HG03558 (cell line): ENCODE data around the gene SLC35F2.
"Not testable (repeated sequence)": the region's sequence is repeated elsewhere in the genome, so short reads cannot be mapped to it uniquely, and the experiment has no call there.

Experiments
- ATAC-seq: cut with Tn5 transposase; IDR thresholded peaks from one replicate; pipeline ENCODE4 v1.9.1; 2021; ENCODE audit warnings: moderate number of reproducible peaks; ENCODE audit not compliant: unreplicated experiment; ENCODE audit errors: extremely low read depth

The SLC35F2 gene

GRCh38 chr11:107792049-107792443 lies 66.5 kb downstream of the SLC35F2 start:
- ATAC-seq: no peak

- no peak for ATAC-seq
These were observed 67.1 kb downstream of the SLC35F2 start for GRCh38 chr11:107791343-107792048.

DNA sequence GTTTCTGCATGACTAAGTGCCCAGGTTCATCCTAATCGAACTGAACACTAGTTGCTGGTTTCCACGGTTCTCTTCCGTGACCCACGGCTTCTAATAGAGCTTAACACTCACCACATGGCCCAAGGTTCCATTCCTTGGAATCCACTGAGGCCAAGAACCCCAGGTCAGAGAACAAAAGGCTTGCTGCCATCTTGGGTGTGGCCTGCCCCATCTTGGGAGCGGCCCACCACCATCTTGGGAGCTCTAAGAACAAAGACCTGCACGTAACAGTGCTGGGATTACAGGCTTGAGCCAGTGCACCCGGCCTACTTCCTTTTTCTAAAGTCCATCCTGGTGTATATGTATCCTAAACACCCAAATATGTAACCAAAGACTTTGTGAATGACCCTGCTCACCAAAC lies 68.8 kb downstream of the SLC35F2 start:
- no peak for ATAC-seq

GRCh38 chr11:107787733-107788132 lies 70.9 kb downstream of the SLC35F2 start:
- no peak for ATAC-seq

DNA sequence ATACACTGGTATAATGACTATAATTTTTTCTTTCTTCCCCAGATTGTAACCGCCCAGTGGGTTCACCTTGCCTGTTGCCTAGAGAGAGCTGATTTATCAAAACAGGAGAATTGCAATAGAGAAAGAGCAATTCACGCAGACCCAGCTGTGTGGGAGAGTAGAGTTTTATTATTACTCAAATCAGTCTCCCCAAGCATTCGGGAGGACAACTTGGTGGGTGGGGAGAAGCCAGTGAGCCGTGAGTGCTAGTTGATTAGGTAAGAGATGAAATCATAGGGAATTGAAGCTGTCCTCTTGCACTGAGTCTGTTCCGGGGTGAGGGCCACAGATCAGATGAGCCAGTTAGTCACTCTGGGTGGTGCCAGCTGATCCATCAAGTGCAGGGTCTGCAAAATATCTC lies 73.2 kb downstream of the SLC35F2 start:
- no peak for ATAC-seq

- no peak for ATAC-seq
These were observed 75.5 kb downstream of the SLC35F2 start for GRCh38 chr11:107783121-107783520.

DNA sequence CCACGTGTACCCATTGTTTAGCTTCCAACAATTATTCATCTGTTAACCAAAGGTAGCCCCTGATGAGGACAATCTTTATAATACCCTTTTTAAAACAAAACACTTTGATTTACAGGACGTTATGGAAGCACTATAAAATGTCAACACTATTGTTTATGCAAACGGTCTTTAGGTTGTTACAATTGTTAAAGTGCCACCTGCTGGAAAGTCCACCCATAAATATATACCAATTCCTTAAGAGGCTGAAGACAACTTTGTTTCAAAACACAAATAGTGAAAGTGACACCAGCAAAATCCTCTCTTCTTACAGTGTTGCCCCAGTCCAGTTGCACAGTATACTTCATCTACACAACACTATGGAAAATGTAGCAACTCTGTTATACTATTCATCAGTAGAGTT lies 77.8 kb downstream of the SLC35F2 start:
- ATAC-seq: no peak

GRCh38 chr11:107780136-107780535 lies 78.5 kb downstream of the SLC35F2 start:
- ATAC-seq: no peak

DNA sequence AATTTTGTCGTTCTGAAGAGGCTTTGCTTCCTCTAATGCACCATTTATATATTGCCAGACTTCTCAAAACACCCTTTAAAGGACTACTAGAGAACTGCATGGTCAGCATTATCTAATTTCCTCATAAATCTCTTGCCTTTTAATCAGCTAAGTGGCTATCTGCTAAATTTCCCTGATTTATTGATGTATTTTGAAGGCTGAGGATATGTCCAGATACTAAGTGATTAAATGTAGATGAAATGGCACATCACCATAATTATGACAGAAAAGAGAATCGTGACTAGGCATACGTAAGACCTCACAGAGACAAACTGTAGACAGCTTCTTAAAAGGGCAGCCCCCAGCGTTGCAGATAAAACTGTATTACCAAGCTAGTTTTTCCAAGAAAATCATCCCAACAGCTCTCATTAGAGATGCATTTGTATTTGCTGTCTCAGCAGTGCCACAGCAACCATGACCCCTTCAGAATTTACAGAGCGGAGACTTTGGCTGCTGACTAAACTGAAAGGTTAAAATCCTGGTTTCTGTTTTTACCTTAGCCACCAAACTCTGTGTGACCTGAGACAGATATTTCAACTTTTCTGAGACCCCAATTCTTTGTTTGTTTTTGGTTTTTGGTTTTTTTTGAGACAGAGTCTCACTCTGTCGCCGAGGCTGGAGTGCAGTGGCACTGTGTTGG lies 79.6 kb downstream of the SLC35F2 start:
- ATAC-seq: no peak

DNA sequence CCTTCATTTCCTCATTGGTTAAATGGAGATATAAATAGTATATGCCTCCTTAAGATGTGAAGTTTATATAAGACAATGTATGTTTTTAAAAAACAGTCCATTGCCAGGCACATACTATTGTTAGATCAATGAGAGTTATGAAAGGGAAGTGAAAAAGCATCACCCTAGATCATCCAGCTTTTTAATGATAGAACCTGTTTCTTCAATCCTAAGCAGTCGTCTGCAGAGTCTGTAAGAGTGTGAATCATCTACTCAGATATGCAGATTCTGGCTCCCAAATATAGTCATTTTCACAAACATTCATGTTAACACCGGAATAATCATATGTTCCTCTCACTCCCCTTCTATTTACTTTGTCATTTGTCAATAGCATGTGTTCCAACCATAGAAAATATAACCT lies 81.5 kb downstream of the SLC35F2 start:
- peak; percentile 73 for ATAC-seq

GRCh38 chr11:107776062-107776461 lies 82.5 kb downstream of the SLC35F2 start:
- ATAC-seq: no peak

GRCh38 chr11:107770551-107770951 lies 88.0 kb downstream of the SLC35F2 start:
- no peak for ATAC-seq

DNA sequence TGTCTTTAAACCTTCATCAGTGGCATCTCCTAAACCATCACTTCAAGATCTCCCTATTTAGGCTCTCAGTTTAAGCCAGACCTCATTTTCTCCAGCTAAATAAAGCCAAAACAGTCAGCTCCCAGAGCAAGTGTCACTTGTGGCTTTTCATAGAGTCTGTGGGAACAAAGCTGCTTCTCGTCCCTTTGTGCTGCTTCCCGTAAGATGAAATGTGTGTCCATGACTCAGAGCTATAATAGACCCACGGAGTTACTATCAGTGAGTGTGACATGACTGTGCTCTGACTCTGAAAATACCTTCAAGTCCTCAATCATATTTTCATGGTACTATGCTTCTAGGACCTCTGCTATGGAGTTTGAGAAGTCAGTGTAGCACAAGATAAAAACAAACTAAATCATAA lies 89.4 kb downstream of the SLC35F2 start:
- ATAC-seq: no peak

- not testable (repeated sequence) for ATAC-seq
These were observed 99.8 kb downstream of the SLC35F2 start for GRCh38 chr11:107758719-107759355.

DNA sequence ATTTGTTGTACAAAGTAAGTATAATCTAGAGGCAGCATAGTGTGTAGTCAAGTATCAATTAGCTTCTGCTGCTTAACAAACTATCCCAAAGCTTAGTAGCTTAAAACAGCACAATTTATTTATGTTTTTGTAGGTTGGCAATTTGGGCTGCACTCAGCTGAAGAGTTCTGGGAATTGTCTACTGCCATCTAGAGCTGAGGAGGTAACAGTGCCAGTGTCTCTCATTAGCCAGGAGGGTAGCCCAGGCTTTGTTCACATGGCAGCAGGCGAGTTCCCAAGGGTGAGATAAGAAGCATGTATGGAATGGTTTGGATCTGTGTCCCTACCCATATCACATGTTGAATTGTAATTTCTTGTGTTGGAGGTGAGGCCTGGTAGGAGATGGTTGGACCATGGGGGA lies 100.9 kb downstream of the SLC35F2 start:
- ATAC-seq: no peak

DNA sequence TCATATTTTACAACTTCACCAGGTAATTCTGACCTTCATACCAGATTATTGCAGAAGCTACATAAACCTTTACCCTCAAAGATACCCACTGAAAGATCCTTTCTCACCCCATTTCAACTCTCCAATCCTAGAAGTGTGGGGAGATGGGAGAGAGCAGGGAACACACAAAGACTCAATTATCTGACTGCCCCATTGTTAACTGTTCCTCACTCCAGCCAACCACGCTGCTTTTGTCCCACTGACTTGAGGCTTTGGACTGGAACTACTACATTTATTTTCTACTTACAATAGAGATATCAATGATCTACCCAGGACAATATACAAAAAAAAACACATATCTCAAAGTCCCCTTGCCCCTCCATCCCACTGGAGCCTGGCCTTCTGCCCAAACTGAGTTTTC lies 102.0 kb downstream of the SLC35F2 start:
- no peak for ATAC-seq

DNA sequence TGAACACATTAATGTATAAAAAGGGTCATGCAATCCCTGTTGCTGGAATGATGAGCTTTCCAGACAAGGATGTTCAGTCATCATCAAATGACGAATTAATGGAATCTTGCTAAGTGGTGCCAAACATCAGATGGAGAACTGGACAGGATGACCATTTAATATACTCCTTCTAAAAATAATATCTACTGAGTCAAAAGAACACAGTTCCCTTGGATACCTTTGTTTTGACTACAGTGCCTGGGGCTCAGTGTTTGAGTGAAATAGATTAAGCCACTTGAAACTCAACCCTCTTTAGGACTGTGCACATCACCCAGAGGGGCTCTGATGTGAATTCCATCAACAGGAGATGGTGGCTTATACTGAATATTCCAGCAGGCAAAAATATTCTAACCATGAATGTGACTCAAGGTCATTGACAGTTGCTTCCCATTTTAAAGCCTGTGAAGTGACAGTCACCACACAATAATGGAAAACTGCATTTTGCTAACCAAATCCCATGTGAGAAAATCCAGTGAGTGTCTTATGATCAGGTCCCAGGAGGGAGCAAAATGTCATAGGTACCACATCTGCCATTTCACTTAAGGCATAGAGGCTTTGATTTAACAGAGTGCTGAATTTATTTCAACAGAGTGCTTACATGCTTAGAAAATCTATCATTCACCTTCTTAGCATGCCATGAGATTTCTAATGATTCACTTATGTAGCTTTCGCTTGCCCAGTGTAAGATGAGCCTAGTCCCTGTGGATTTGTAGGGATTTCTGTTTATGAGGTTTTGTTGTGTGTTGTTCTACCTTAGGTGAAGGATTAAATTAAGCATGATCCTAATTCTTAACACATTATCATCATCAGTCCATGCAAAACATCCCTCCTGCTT lies 105.4 kb downstream of the SLC35F2 start:
- no peak for ATAC-seq

- no peak for ATAC-seq
These were observed 106.1 kb downstream of the SLC35F2 start for GRCh38 chr11:107752508-107752907.

DNA sequence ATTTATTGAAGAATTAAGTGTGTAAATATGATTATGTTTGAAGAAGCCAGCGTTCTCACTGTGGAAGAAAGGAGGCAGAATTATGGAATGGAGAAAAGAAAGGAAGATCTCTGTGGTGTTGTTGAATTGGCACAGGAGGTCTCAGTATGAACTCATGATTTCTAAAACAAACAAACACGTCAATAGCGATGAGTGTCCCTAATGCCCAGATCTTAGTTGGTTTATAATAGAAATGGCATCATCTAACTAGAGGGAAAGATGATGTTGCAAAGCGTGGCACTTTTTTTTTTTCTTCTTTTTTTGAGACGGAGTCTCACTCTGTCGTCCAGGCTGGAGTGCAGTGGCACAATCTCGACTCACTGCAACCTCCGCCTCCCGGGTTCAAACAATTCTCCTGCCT lies 107.5 kb downstream of the SLC35F2 start:
- ATAC-seq: no peak

DNA sequence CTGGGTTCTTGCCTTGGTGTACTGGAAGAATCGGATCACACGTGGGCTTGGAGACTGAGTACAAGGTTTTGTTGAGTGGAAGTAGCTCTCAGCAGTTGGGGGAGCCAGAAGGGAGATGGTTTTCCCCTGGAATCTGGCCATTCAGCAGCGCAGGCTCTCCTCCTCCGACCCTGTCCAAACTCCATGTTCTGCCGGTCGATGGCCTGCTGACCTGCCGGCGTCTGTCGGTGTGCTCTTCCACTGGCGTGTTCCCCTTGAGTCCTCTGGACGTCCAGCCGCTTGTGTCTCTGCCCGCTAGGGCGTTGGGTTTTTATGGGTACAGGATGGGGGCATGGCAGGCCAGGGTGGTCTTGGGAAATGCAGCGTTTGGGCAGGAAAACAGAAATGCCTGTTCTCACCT lies 108.3 kb downstream of the SLC35F2 start:
- ATAC-seq: no peak

DNA sequence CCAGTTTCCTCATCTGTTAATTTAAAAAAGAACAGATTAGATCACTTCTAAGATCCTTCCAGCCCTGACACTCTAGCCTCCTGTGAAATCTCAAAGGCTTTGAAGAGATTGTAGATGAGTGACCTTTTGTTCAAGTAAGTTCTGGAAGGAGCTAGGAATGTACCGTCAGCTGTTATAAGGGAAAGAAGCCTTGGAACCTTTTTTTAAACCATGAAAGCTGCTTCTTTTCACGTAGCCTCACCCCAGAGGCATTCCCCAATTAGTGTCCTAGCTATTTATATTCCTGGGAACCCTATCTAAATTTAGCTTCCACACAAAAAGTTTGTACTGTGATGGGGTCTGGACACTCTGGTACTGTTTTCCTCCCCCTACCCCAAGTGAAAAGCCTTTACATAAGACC lies 111.0 kb downstream of the SLC35F2 start:
- no peak for ATAC-seq
